Endothelial cell of umbilical vein (primary cell): Measurements from ENCODE around the gene GAL3ST2. TPM values are rescaled to one million over a fixed set of nuclear protein-coding genes. Genes with fewer than 3 reads are reported as not detected.

Experiments used
- BruUV-seq: library from RNA; stranded (reverse); fragments of 400-500 nt; replicated peaks from 2 replicates; lab custom pipeline; 2021; lab: Mats Ljungman, UMichigan
- CTCF ChIA-PET: fragments of 300-600, 350-600 bp; sonication (Branson Sonifier 250); formaldehyde crosslinking; loops from one replicate; lab custom pipeline; 2021; ENCODE audit warnings: antibody characterized with exemption, inconsistent platforms; lab: Charles Lee
- POLR2A ChIA-PET: fragments of 300-600, 350-600 bp; sonication (Branson Sonifier 250); formaldehyde crosslinking; loops from one replicate; lab custom pipeline; 2021; ENCODE audit warnings: antibody characterized with exemption, inconsistent platforms; lab: Charles Lee
- DNase-seq: peaks from one replicate; pipeline ENCODE4 v3.0.0-alpha.2; 2011; ENCODE audit warnings: low read depth, low spot score
- FAIRE-seq: peaks from 2 replicates; lab custom pipeline; 2011; peaks lifted over from hg19 to GRCh38; lab: Jason Lieb, UNC
- H2AFZ ChIP-seq: 2 replicates; pipeline ENCODE4 v1.6.0; 2012; ENCODE audit warnings: low read depth, low read length, control low read depth, inconsistent platforms
- H3K27ac ChIP-seq: 2 replicates; pipeline ENCODE4 v1.5.1; 2011; ENCODE audit warnings: low read depth, mild to moderate bottlenecking, control low read depth, low read length, moderate library complexity; ENCODE audit not compliant: insufficient read depth
- H3K27me3 ChIP-seq, 2 experiments: 2 replicates each; pipeline versions ENCODE4 v1.6.0 to v1.6.1; 2011; ENCODE audit warnings: low read length in 2 of 2, mixed read lengths in 1 of 2; ENCODE audit not compliant: control insufficient read depth in 2 of 2, insufficient read depth in 2 of 2
- H3K36me3 ChIP-seq, 2 experiments: 2 replicates in 1 of 2; 3 replicates in 1 of 2; pipeline ENCODE4 v1.5.1; 2011; ENCODE audit warnings: low read length in 2 of 2, mild to moderate bottlenecking in 1 of 2, moderate library complexity in 1 of 2; ENCODE audit not compliant: control insufficient read depth in 2 of 2, insufficient read depth in 2 of 2; ENCODE audit errors: extremely low read depth in 1 of 2
- H3K4me1 ChIP-seq: 3 replicates; pipeline ENCODE4 v1.5.1; 2011; ENCODE audit warnings: mild to moderate bottlenecking, low read length; ENCODE audit not compliant: control insufficient read depth, insufficient read depth; ENCODE audit errors: extremely low read depth
- H3K4me2 ChIP-seq: 2 replicates; pipeline ENCODE4 v1.6.1; 2011; ENCODE audit warnings: low read length, control low read depth, mixed read lengths; ENCODE audit not compliant: insufficient read depth
- H3K4me3 ChIP-seq, 3 experiments: fragments of 200-600 bp in 1 of 3; sonication (generic), shearing (Covaris generic) in 1 of 3; replicated peaks in 1 of 3; 2 replicates each; pipeline ENCODE4 v1.5.1; 2011 to 2016; ENCODE audit warnings: control low read depth in 3 of 3, low read length in 3 of 3, mild to moderate bottlenecking in 2 of 3, inconsistent platforms in 1 of 3, low read depth in 1 of 3, moderate library complexity in 1 of 3; ENCODE audit not compliant: insufficient read depth in 1 of 3
- H3K79me2 ChIP-seq: 2 replicates; pipeline ENCODE4 v1.6.0; 2012; ENCODE audit warnings: low read length, inconsistent platforms; ENCODE audit not compliant: control insufficient read depth, insufficient read depth
- H3K9ac ChIP-seq: replicated peaks from 2 replicates; pipeline ENCODE3; 2011; ENCODE audit warnings: low read length, control low read depth; ENCODE audit not compliant: insufficient read depth; ENCODE audit errors: extremely low read depth
- H3K9me1 ChIP-seq: replicated peaks from 3 replicates; pipeline ENCODE4 v1.6.0; 2011; ENCODE audit warnings: mild to moderate bottlenecking, low read length; ENCODE audit not compliant: control insufficient read depth, insufficient read depth; ENCODE audit errors: extremely low read depth
- H3K9me3 ChIP-seq: replicated peaks from 2 replicates; pipeline ENCODE4 v1.5.1; 2012; ENCODE audit warnings: low read length, inconsistent platforms; ENCODE audit not compliant: control insufficient read depth, insufficient read depth
- H4K20me1 ChIP-seq: replicated peaks from 2 replicates; pipeline ENCODE3; 2011; ENCODE audit warnings: mild to moderate bottlenecking, low read length; ENCODE audit not compliant: control insufficient read depth, insufficient read depth; ENCODE audit errors: extremely low read depth
- CTCF ChIP-seq, 2 donors: IDR thresholded peaks; 1 replicate in 1 of 2; 2 replicates in 1 of 2; pipeline ENCODE4 v1.5.1; 2011; ENCODE audit warnings: low read length in 2 of 2, mild to moderate bottlenecking in 2 of 2, moderate library complexity in 2 of 2, control low read depth in 1 of 2, inconsistent platforms in 1 of 2, low read depth in 1 of 2; ENCODE audit not compliant: insufficient read depth in 1 of 2; ENCODE audit errors: extremely low read depth in 1 of 2
- EZH2 ChIP-seq: IDR thresholded peaks from 2 replicates; pipeline ENCODE4 v1.6.1; 2012; ENCODE audit warnings: borderline replicate concordance, low read depth, mild to moderate bottlenecking, moderate library complexity, low read length, inconsistent platforms; ENCODE audit not compliant: severe bottlenecking
- FOS ChIP-seq: IDR thresholded peaks from 2 replicates; pipeline ENCODE4 v1.6.1; 2011; ENCODE audit warnings: mild to moderate bottlenecking, low read length, moderate library complexity, borderline replicate concordance; ENCODE audit not compliant: insufficient read depth
- GATA2 ChIP-seq: IDR thresholded peaks from 2 replicates; pipeline ENCODE4 v1.7.0; 2011; ENCODE audit warnings: low read depth, mild to moderate bottlenecking, moderate library complexity, mixed read lengths, low read length; ENCODE audit not compliant: insufficient read length, insufficient read depth
- JUN ChIP-seq: IDR thresholded peaks from 2 replicates; pipeline ENCODE4 v1.6.1; 2011; ENCODE audit warnings: borderline replicate concordance, low read depth; ENCODE audit not compliant: insufficient read length, insufficient read depth
- MYC ChIP-seq: IDR thresholded peaks from one replicate; pipeline ENCODE4 v1.6.1; 2011; ENCODE audit warnings: mild to moderate bottlenecking, low read depth, low read length
- POLR2A ChIP-seq: IDR thresholded peaks from 2 replicates; pipeline ENCODE4 v1.6.1; 2012; ENCODE audit warnings: low read depth, mild to moderate bottlenecking, control low read depth, low read length
- POLR2AphosphoS5 ChIP-seq: IDR thresholded peaks from 2 replicates; pipeline ENCODE4 v1.6.1; 2012; ENCODE audit warnings: low read depth, mild to moderate bottlenecking, control low read depth, low read length, moderate library complexity; ENCODE audit not compliant: insufficient read depth
- dilution Hi-C: fragments of 300-500 bp; cut with MboI; formaldehyde crosslinking; loops from one replicate; pipeline ENCODE4 v1.15.0; 2019; ENCODE audit warnings: low sequenced_read_pairs; ENCODE audit not compliant: extremely low pct_ligation_motif_present
- intact Hi-C: fragments of 100-400 bp; cut with micrococcal nuclease; formaldehyde crosslinking; loops from one replicate; pipeline ENCODE4 v1.10.0; 2022
- polyA plus RNA-seq, 4 experiments: library from polyadenylated mRNA; depleted of rRNA in 3 of 4; stranded (reverse) in 3 of 4; unstranded in 1 of 4; fragments of >200 nt; gene quantifications; 2 replicates each; pipeline versions ENCODE4 v1.2.1 to v1.2.3, GENCODE V29; 2011 to 2012; ENCODE audit warnings: missing spikeins in 1 of 4
- total RNA-seq: library from RNA; stranded (reverse); gene quantifications from 2 replicates; pipeline ENCODE4 v1.2.3, GENCODE V29; 2021
- TF ChIP-seq, protein P1 (sequence below): IDR thresholded peaks from 2 replicates; pipeline ENCODE4 v1.6.1; 2011; ENCODE audit not compliant: insufficient read depth, insufficient read length

GAL3ST2 gene
- total and polyA plus RNA-seq, 2 donors (not counting 3 experiments of a cell fraction or from before 2014, with no cell fraction given): not detected

DNA sequence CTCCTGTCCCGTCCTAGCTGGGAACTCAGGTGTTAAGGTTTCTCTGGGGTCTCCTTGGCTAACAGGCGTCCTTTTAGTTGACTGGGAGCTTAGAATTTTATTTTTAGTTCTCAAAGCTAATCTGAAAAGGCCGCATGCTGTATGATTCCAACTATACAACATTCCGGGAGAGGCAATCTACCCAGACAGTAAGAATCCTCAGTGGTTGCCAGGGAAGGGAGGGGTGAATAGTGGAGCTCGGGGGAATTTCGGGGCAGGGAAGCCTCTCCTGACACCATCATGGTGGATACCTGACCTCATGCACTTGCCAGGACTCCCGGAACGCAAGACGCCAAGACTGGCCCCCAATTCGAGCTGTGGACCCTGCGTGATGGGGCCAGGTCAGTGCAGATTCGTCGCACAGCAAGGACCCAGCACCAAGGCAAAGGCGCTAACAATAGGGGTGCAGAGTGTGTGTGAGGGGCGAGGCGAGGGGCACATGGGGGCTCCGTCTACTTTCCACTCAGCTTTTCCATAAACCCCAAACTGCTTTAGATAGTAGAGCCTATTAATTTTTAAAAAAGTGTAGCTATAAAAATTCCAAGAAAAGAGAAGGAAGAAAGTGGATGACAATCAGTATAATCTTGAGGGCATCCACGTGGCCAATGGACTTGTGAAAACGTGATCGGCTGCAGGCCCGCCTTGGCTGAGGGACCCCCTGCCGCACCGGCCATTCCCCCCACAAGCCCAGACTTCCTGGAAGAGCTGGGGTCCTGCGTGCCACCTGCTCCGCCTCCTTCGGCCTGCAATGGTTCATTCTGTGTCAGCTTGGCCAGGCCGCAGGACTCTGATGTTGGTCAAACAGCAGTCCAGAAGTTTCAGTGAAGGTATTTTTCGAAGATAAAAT, 64.8 kb downstream of the GAL3ST2 start:
- no peak overlapping the region for H2AFZ ChIP-seq
- H3K9me3 ChIP-seq: no peaks in the 10 kb centered on the region
- intact Hi-C loops: no loop called here
- no peaks in the 10 kb centered on the region for H3K79me2 ChIP-seq
- no peak overlapping the region for H3K9ac ChIP-seq
- FAIRE-seq (no peak), DNase-seq (no peak)
- H3K4me1 ChIP-seq: peaks cover 7% of the 10 kb centered on the region
- ChIA-PET CTCF (no interaction called here), POLR2A (no interaction called here)
- H3K4me3 ChIP-seq: no peak overlapping the region
- dilution Hi-C loops: no loop called here
- H3K27me3 ChIP-seq: peaks cover 20 to 23% of the 10 kb centered on the region in 2 experiments
- H3K9me1 ChIP-seq: no peaks in the 10 kb centered on the region
- TF ChIP-seq JUN: no peak
- no peak for TF ChIP-seq CTCF (IDR thresholded peaks at IDR 0.05; ENCODE audit: extremely low read depth in 1 of 2, insufficient read depth in 1 of 2, low read depth in 1 of 2, low read length in 2 of 2)
- no peak for TF ChIP-seq POLR2AphosphoS5
- TF ChIP-seq MYC: no peak
- TF ChIP-seq GATA2: no peak
- no peak for TF ChIP-seq FOS
- TF ChIP-seq EZH2: no peak
- TF ChIP-seq POLR2A: no peak
- TF ChIP-seq, protein P1, sequence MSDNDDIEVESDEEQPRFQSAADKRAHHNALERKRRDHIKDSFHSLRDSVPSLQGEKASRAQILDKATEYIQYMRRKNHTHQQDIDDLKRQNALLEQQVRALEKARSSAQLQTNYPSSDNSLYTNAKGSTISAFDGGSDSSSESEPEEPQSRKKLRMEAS: no peak
- H4K20me1 ChIP-seq: no peaks in the 10 kb centered on the region
- no peak overlapping the region for H3K4me2 ChIP-seq
- no peak overlapping the region for H3K27ac ChIP-seq
- no TSS peak for BruUV-seq
- H3K36me3 ChIP-seq: no peaks in the 10 kb centered on the region
